ENCODE data around the gene C11orf21. TPM values are rescaled to one million over a fixed set of nuclear protein-coding genes. Genes with fewer than 3 reads are reported as not detected.

Gene C11orf21
- total and polyA plus RNA-seq, 12 donors, result 0.04 to 2.1 (median 0.37) TPM

GRCh38 chr11:2269601-2270321 is 32.0 kb downstream of the C11orf21 start:
- intact Hi-C loops (cut with DNase I), result no loop called here
- peak overlapping the region in 1 of 4 donors; percentile 56 for H3K4me3 ChIP-seq
- H3K36me3 ChIP-seq (replicated peaks in 1 of 2), result no peaks in the 10 kb centered on the region
- 0 to 4% (median 2%) methylated on average over 23 to 104 of the region's 104 CpGs for WGBS, 4 donors
- peaks cover 38% of the 10 kb centered on the region for H3K27me3 ChIP-seq
- DNase-seq, result peak in 3 of 7 donors; percentile 27 to 53 (median 29)
- peaks cover 0 to 14% of the 10 kb centered on the region in 2 donors for H3K4me1 ChIP-seq (replicated peaks in 1 of 2)
- TF ChIP-seq, protein P1, sequence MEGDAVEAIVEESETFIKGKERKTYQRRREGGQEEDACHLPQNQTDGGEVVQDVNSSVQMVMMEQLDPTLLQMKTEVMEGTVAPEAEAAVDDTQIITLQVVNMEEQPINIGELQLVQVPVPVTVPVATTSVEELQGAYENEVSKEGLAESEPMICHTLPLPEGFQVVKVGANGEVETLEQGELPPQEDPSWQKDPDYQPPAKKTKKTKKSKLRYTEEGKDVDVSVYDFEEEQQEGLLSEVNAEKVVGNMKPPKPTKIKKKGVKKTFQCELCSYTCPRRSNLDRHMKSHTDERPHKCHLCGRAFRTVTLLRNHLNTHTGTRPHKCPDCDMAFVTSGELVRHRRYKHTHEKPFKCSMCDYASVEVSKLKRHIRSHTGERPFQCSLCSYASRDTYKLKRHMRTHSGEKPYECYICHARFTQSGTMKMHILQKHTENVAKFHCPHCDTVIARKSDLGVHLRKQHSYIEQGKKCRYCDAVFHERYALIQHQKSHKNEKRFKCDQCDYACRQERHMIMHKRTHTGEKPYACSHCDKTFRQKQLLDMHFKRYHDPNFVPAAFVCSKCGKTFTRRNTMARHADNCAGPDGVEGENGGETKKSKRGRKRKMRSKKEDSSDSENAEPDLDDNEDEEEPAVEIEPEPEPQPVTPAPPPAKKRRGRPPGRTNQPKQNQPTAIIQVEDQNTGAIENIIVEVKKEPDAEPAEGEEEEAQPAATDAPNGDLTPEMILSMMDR (IDR thresholded peaks at IDR 0.05), result peak in 1 of 6 experiments; percentile 18
- no peak for TF ChIP-seq POLR2A (IDR thresholded peaks at IDR 0.05)
- peak overlapping the region in 2 of 5 donors; percentile 47 to 81 for H3K27ac ChIP-seq
- no peaks in the 10 kb centered on the region for H3K9me3 ChIP-seq (replicated peaks in 1 of 3)

GRCh38 chr11:2268729-2269600 is 32.8 kb downstream of the C11orf21 start:
- no peak for TF ChIP-seq POLR2A (IDR thresholded peaks at IDR 0.05)
- TF ChIP-seq, protein P1 (IDR thresholded peaks at IDR 0.05), result no peak
- 1 to 5% (median 2%) methylated on average over 23 to 89 of the region's 89 CpGs for WGBS, 4 donors
- Histone ChIP-seq H3K36me3 (replicated peaks in 1 of 2) (no peaks in the 10 kb centered on the region), H3K4me3 (peak overlapping the region in 2 of 4 donors; percentile 16 to 56), H3K9me3 (replicated peaks in 1 of 3) (no peaks in the 10 kb centered on the region), H3K4me1 (replicated peaks in 1 of 2) (peaks cover 0 to 14% of the 10 kb centered on the region in 2 donors), H3K27ac (peak overlapping the region in 2 of 5 donors; percentile 47 to 81), H3K27me3 (peaks cover 38% of the 10 kb centered on the region)
- DNase-seq, result peak in 5 of 7 donors; percentile 32 to 54 (median 34)
- intact Hi-C loops (cut with DNase I), result no loop called here

DNA sequence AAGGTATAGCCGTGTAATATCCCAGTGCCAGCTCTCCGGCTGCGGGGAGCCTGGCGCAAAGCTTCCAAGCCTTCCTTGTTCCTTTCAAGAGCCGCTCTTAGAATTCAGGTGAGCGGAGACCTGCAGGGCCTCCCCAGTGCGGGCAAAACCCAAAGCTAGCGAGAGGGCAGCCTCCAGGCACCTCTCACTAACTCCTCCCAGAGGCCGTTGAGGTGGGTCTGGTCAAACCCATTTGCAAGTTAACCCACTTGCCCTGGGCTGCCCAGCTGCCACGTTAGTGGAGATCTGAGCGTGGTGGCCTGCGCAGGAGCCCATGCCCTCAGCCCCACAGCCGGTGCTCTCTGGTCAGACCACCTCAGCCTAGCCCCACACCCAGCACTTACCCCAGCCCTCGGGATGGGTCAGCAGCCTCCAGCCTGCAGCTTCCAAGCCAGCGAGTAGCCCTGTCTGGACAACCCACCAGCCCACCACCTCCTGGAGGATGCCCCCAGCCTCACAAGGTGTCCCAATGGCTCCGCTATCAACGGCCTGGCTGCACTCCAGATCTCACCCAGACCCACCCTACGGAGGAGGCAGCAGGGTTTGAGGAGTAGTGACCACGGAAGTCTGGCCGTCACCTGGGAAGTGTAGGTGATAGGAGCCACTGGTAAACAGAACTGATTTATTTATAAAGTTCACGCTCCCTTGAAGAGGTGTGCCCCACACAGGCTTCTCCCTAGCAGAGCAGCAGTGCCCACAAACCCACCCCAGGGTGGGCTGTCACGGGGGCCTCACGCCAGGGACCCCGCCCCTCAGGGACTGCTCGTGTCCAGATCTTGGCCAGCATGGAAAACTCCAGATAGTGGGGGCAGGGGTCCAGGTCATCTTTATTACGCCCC is 33.6 kb downstream of the C11orf21 start:
- intact Hi-C loops (cut with DNase I), result no loop called here
- Histone ChIP-seq H3K9me3 (replicated peaks in 1 of 3) (no peaks in the 10 kb centered on the region), H3K36me3 (replicated peaks in 1 of 2) (no peaks in the 10 kb centered on the region), H3K27me3 (peaks cover 38% of the 10 kb centered on the region), H3K4me1 (replicated peaks in 1 of 2) (peaks cover 0 to 14% of the 10 kb centered on the region in 2 donors), H3K27ac (no peak overlapping the region), H3K4me3 (no peak overlapping the region)
- TF ChIP-seq, protein P1 (IDR thresholded peaks at IDR 0.05), result no peak
- TF ChIP-seq POLR2A (IDR thresholded peaks at IDR 0.05), result no peak
- WGBS, 4 donors, result 64 to 78% (median 77%) methylated on average over 7 to 26 of the region's 26 CpGs
- DNase-seq, result peak in 1 of 7 donors; percentile 51

Measured in adrenal gland (tissue), 12 donors.